Neural progenitor cell (in vitro differentiated cells): ENCODE results near the gene GRID1. TPM values are rescaled to one million over a fixed set of nuclear protein-coding genes. Genes with fewer than 3 reads are reported as not detected.
"Not testable (repeated sequence)": the region's sequence is repeated elsewhere in the genome, so short reads cannot be mapped to it uniquely, and the experiment has no call there.

Experiments used
- DNase-seq: peaks from one replicate; pipeline ENCODE4 v3.0.0-alpha.2; 2016; ENCODE audit warnings: low spot score
- H2AFZ ChIP-seq: fragments of 200-600 bp; sonication (generic); replicated peaks from 2 replicates; pipeline ENCODE4 v1.6.1; 2016; ENCODE audit warnings: antibody characterized with exemption
- H3F3A ChIP-seq: fragments of 200-600 bp; sonication (generic); 2 replicates; pipeline ENCODE4 v1.6.1; 2016; ENCODE audit warnings: antibody characterized with exemption, low read depth
- H3K27ac ChIP-seq: fragments of 200-600 bp; sonication (generic); 2 replicates; pipeline ENCODE4 v1.5.1; 2016; ENCODE audit warnings: mild to moderate bottlenecking
- H3K27me3 ChIP-seq: fragments of 200-600 bp; sonication (generic); 2 replicates; pipeline ENCODE4 v1.6.1; 2016; ENCODE audit warnings: mild to moderate bottlenecking, moderate library complexity
- H3K36me3 ChIP-seq: fragments of 200-600 bp; sonication (generic); 2 replicates; pipeline ENCODE4 v1.5.1; 2016
- H3K4me1 ChIP-seq: fragments of 200-600 bp; sonication (generic); 2 replicates; pipeline ENCODE4 v1.6.1; 2016; ENCODE audit warnings: mixed run types
- H3K4me2 ChIP-seq: fragments of 200-600 bp; sonication (generic); 2 replicates; pipeline ENCODE4 v1.6.1; 2016
- H3K4me3 ChIP-seq: fragments of 200-600 bp; sonication (generic); 2 replicates; pipeline ENCODE4 v1.5.1; 2016
- H3K79me2 ChIP-seq: fragments of 200-600 bp; sonication (generic); 2 replicates; pipeline ENCODE4 v1.6.1; 2016; ENCODE audit warnings: low read depth
- H3K9ac ChIP-seq: fragments of 200-600 bp; sonication (generic); 2 replicates; pipeline ENCODE4 v1.6.1; 2016
- H3K9me3 ChIP-seq: fragments of 200-600 bp; sonication (generic); 2 replicates; pipeline ENCODE4 v1.5.1; 2016; ENCODE audit warnings: low read depth
- H4K20me1 ChIP-seq: fragments of 200-600 bp; sonication (generic); 2 replicates; pipeline ENCODE4 v1.6.1; 2016; ENCODE audit warnings: low read depth
- H3K27ac Mint-ChIP-seq: 3 replicates; pipeline ENCODE4 v1.8.0; 2021; ENCODE audit warnings: mixed read lengths
- H3K27me3 Mint-ChIP-seq: 2 replicates; pipeline ENCODE4 v1.8.0; 2022; ENCODE audit warnings: low read depth, mild to moderate bottlenecking, inconsistent platforms, moderate library complexity, mixed read lengths; ENCODE audit not compliant: insufficient read depth
- H3K36me3 Mint-ChIP-seq: 3 replicates; pipeline ENCODE4 v1.8.0; 2021; ENCODE audit warnings: mixed read lengths
- H3K4me1 Mint-ChIP-seq: 3 replicates; pipeline ENCODE4 v1.8.0; 2021; ENCODE audit warnings: mixed read lengths
- H3K4me3 Mint-ChIP-seq: 3 replicates; pipeline ENCODE4 v1.8.0; 2021; ENCODE audit warnings: mild to moderate bottlenecking, moderate library complexity, mixed read lengths
- H3K9me3 Mint-ChIP-seq: 3 replicates; pipeline ENCODE4 v1.8.0; 2020; ENCODE audit warnings: mixed read lengths
- CTCF ChIP-seq: fragments of 200-600 bp; sonication (generic); IDR thresholded peaks from 2 replicates; pipeline ENCODE4 v1.5.1; 2017; ENCODE audit warnings: antibody characterized with exemption, mild to moderate bottlenecking
- EZH2 ChIP-seq: fragments of 200-600 bp; sonication (generic); IDR thresholded peaks from 2 replicates; pipeline ENCODE4 v1.6.1; 2017; ENCODE audit warnings: antibody characterized with exemption, mild to moderate bottlenecking, moderate library complexity
- EZH2phosphoT487 ChIP-seq: fragments of 200-600 bp; sonication (generic); IDR thresholded peaks from 2 replicates; pipeline ENCODE4 v1.6.1; 2017; ENCODE audit warnings: antibody characterized with exemption
- total RNA-seq: library from RNA; depleted of rRNA; stranded (reverse); fragments of >200 nt; gene quantifications from 2 replicates; pipeline ENCODE4 v1.2.3, GENCODE V29; 2015; ENCODE audit warnings: low replicate concordance

Gene GRID1
- total RNA-seq, 1 donor from 2014 or later: not detected

GRCh38 chr10:86035791-86036543 is 330.6 kb downstream of the GRID1 start:
- H3K27me3 Mint-ChIP-seq: peaks cover 2% of the 10 kb centered on the region
- no peaks in the 10 kb centered on the region for H3K4me1 ChIP-seq
- H3K36me3 ChIP-seq: no peaks in the 10 kb centered on the region
- H3K4me3 Mint-ChIP-seq: no peak overlapping the region
- H3K9me3 Mint-ChIP-seq: peaks cover 9% of the 10 kb centered on the region
- H3K27ac Mint-ChIP-seq: no peak overlapping the region
- H3K27ac ChIP-seq: no peak overlapping the region
- DNase-seq: no peak
- no peak for TF ChIP-seq EZH2phosphoT487
- TF ChIP-seq CTCF: no peak
- no peak for TF ChIP-seq EZH2
- H3K9ac ChIP-seq: no peak overlapping the region
- no peaks in the 10 kb centered on the region for H3K9me3 ChIP-seq
- no peak overlapping the region for H3K4me3 ChIP-seq
- H3K4me1 Mint-ChIP-seq: no peaks in the 10 kb centered on the region
- no peaks in the 10 kb centered on the region for H3K79me2 ChIP-seq
- H2AFZ ChIP-seq: no peak overlapping the region
- no peaks in the 10 kb centered on the region for H3F3A ChIP-seq
- H3K36me3 Mint-ChIP-seq: no peaks in the 10 kb centered on the region
- no peaks in the 10 kb centered on the region for H3K27me3 ChIP-seq
- no peak overlapping the region for H3K4me2 ChIP-seq
- H4K20me1 ChIP-seq: no peaks in the 10 kb centered on the region

GRCh38 chr10:86034710-86035109 is 331.9 kb downstream of the GRID1 start:
- Histone ChIP-seq H3K4me1 (no peaks in the 10 kb centered on the region), H4K20me1 (no peaks in the 10 kb centered on the region), H3K27me3 (no peaks in the 10 kb centered on the region), H3K27ac (no peak overlapping the region), H3K79me2 (no peaks in the 10 kb centered on the region), H3K9me3 (no peaks in the 10 kb centered on the region), H3K4me3 (no peak overlapping the region), H3K4me2 (no peak overlapping the region), H2AFZ (no peak overlapping the region), H3K36me3 (no peaks in the 10 kb centered on the region), H3K9ac (no peak overlapping the region), H3F3A (no peaks in the 10 kb centered on the region)
- Mint-ChIP-seq H3K4me1 (no peaks in the 10 kb centered on the region), H3K9me3 (peaks cover 21% of the 10 kb centered on the region), H3K36me3 (no peaks in the 10 kb centered on the region), H3K27ac (no peak overlapping the region), H3K27me3 (peaks cover 2% of the 10 kb centered on the region), H3K4me3 (no peak overlapping the region)
- no peak for DNase-seq
- no peak for TF ChIP-seq EZH2

GRCh38 chr10:86033581-86033980 is 333.0 kb downstream of the GRID1 start:
- TF ChIP-seq CTCF (no peak), EZH2phosphoT487 (no peak), EZH2 (no peak)
- Histone ChIP-seq H3K9ac (no peak overlapping the region), H3K27ac (no peak overlapping the region), H3K79me2 (no peaks in the 10 kb centered on the region), H3K4me3 (no peak overlapping the region), H3K4me1 (no peaks in the 10 kb centered on the region), H3K9me3 (no peaks in the 10 kb centered on the region), H2AFZ (no peak overlapping the region), H3K27me3 (no peaks in the 10 kb centered on the region), H3K36me3 (no peaks in the 10 kb centered on the region), H3K4me2 (no peak overlapping the region), H3F3A (no peaks in the 10 kb centered on the region), H4K20me1 (no peaks in the 10 kb centered on the region)
- no peak overlapping the region for H3K4me3 Mint-ChIP-seq
- DNase-seq: no peak
- H3K4me1 Mint-ChIP-seq: no peaks in the 10 kb centered on the region
- no peaks in the 10 kb centered on the region for H3K36me3 Mint-ChIP-seq
- peaks cover 26% of the 10 kb centered on the region for H3K9me3 Mint-ChIP-seq
- H3K27ac Mint-ChIP-seq: no peak overlapping the region
- H3K27me3 Mint-ChIP-seq: peaks cover 2% of the 10 kb centered on the region

GRCh38 chr10:86032087-86032486 is 334.5 kb downstream of the GRID1 start:
- not testable (repeated sequence) for H3K4me1 Mint-ChIP-seq, DNase-seq, H3K9me3 ChIP-seq, H3K79me2 ChIP-seq, H3K4me3 Mint-ChIP-seq, H3K4me1 ChIP-seq, H3K27ac Mint-ChIP-seq, H3K27me3 Mint-ChIP-seq, H3K4me3 ChIP-seq, H3K27me3 ChIP-seq, H3K36me3 ChIP-seq, H2AFZ ChIP-seq, H4K20me1 ChIP-seq, H3K27ac ChIP-seq, H3F3A ChIP-seq, H3K4me2 ChIP-seq, H3K36me3 Mint-ChIP-seq, H3K9ac ChIP-seq
- H3K9me3 Mint-ChIP-seq: peaks cover 26% of the 10 kb centered on the region
